NB4 (cell line): ENCODE results near the gene OSBPL10.

Experiments
- DNase-seq: peaks from one replicate; pipeline ENCODE4 v3.0.0; 2010; ENCODE audit warnings: low read depth
- H3K4me3 ChIP-seq: one replicate; pipeline ENCODE4 v1.5.1; 2011; ENCODE audit warnings: mild to moderate bottlenecking, low read depth, low read length, moderate library complexity
- CTCF ChIP-seq: IDR thresholded peaks from one replicate; pipeline ENCODE4 v1.5.1; 2012; ENCODE audit warnings: low read depth, low read length
- MAX ChIP-seq: IDR thresholded peaks from 2 replicates; pipeline ENCODE4 v1.6.1; 2011; ENCODE audit warnings: low read depth, low read length
- MYC ChIP-seq: IDR thresholded peaks from 2 replicates; pipeline ENCODE4 v1.6.1; 2011; ENCODE audit warnings: low read depth, low read length
- POLR2A ChIP-seq: IDR thresholded peaks from 2 replicates; pipeline ENCODE4 v1.6.1; 2011; ENCODE audit warnings: mild to moderate bottlenecking; ENCODE audit not compliant: insufficient read length; ENCODE audit errors: extremely low read depth

The OSBPL10 gene

GRCh38 chr3:31892500-31892899 lies 88.6 kb downstream of the OSBPL10 start:
- no peak for DNase-seq
- H3K4me3 ChIP-seq: no peak overlapping the region
- TF ChIP-seq MYC (no peak), MAX (no peak), POLR2A (no peak), CTCF (no peak)

GRCh38 chr3:31891876-31892455 lies 89.1 kb downstream of the OSBPL10 start:
- no peak for TF ChIP-seq MAX
- no peak for TF ChIP-seq POLR2A
- no peak for TF ChIP-seq CTCF
- TF ChIP-seq MYC: no peak
- no peak for DNase-seq
- no peak overlapping the region for H3K4me3 ChIP-seq

DNA sequence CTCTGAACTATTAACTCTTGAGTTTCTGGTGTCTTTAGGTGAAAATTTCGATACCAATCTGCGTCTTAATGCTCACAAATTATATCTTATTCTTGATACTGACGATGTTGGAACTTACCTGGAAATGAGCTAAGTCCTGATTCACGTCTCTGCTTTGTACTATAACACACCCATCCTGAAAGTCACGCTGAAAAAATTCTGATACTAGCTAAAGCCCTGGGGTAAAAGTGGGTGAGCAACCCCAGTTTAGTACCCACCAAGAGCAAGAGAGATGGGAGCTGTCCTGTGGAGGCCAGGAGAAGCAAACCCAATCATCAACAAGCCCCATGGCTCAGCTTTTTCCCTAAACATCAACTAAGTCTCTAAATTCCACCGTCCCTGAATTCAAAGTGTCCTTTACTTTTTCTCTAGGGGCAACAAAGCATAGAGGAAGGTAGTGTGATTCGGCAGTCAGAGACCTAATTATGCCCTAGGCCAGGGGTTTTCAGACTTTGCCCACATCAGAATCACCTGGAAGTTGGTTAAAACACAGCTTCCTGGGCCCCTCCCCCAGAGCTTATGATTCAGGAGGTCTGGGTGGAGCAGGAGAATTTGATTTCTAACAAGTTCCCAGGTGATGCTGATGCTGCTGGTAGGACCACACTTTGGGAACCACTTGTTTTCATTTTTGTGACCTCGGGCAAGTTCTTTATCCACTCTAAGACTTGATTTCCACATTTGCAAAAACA lies 90.2 kb downstream of the OSBPL10 start:
- TF ChIP-seq POLR2A (no peak), CTCF (no peak), MYC (no peak), MAX (no peak)
- no peak overlapping the region for H3K4me3 ChIP-seq
- DNase-seq: no peak

GRCh38 chr3:31890007-31890406 lies 91.1 kb downstream of the OSBPL10 start:
- DNase-seq: no peak
- TF ChIP-seq POLR2A: no peak
- TF ChIP-seq MAX: no peak
- TF ChIP-seq CTCF: no peak
- no peak for TF ChIP-seq MYC
- H3K4me3 ChIP-seq: no peak overlapping the region

DNA sequence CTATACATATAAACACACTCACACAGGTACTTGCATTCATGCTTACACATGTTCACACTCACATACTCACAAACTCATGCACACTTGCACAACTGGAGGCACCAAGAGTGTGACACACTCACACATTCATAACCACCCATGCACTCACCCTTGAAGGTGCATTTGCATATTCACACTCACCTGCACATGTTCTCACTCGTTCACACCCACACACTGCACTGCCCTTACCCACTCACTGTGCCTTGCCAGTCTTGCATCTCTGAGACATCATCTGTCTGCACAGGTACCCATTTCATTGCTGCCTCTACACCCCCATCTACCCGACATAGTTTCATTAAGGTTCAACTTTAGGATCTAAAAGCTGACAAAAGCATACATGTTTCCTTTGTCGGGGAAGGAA lies 95.8 kb downstream of the OSBPL10 start:
- DNase-seq: no peak
- no peak for TF ChIP-seq MYC
- TF ChIP-seq MAX: no peak
- TF ChIP-seq CTCF: no peak
- no peak for TF ChIP-seq POLR2A
- no peak overlapping the region for H3K4me3 ChIP-seq

DNA sequence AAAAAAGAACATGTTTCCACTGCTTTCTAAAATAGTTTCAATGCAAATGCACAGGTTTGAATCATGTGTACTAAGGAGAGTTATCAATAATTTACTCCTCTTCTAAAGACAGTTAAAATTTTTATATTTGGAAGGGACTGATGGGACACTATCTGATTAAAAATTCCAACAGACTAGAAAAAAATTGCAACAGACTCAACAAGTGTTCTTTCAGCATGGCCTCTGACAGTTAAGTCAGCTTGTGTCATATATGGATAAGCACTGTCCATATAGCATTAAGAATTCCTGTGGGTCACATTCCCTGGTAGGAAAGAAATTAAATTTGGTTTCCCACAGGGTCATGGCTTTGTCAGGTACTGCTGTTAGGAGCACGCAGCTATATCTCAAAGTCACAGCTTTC lies 96.8 kb downstream of the OSBPL10 start:
- H3K4me3 ChIP-seq: no peak overlapping the region
- DNase-seq: no peak
- no peak for TF ChIP-seq MAX
- no peak for TF ChIP-seq MYC
- TF ChIP-seq POLR2A: no peak
- TF ChIP-seq CTCF: no peak
